SK-N-SH treated with all-trans-retinoic acid at 6 μM for 48 hours (cell line): Measurements from ENCODE around the gene SEPTIN1.

Experiments used
- ATAC-seq: fragments of 200-7000 bp; cut with Tn5 transposase; 3 replicates; pipeline ENCODE4 v1.9.1; 2020; ENCODE audit warnings: mild to moderate bottlenecking, moderate library complexity
- BACH2 ChIP-seq: fragments of 250-450 bp; sonication (Bioruptor Pico); IDR thresholded peaks from 2 replicates; pipeline ENCODE4 v1.9.0; 2021; ENCODE audit warnings: mild to moderate bottlenecking, borderline replicate concordance
- CREB5 ChIP-seq: fragments of 250-450 bp; sonication (Bioruptor Pico); IDR thresholded peaks from 2 replicates; pipeline ENCODE4 v1.5.1; 2020; ENCODE audit warnings: low read depth, mild to moderate bottlenecking, moderate library complexity
- CSDC2 ChIP-seq: fragments of 250-450 bp; sonication (Bioruptor Pico); IDR thresholded peaks from 2 replicates; pipeline ENCODE4 v1.5.0; 2020; ENCODE audit warnings: mild to moderate bottlenecking, moderate library complexity
- ESRRG ChIP-seq: fragments of 250-450 bp; sonication (Bioruptor Pico); IDR thresholded peaks from 2 replicates; pipeline ENCODE4 v1.6.1; 2021; ENCODE audit warnings: mild to moderate bottlenecking
- GLIS3 ChIP-seq: fragments of 250-450 bp; sonication (Bioruptor Pico); IDR thresholded peaks from 2 replicates; pipeline ENCODE4 v1.5.0; 2020; ENCODE audit warnings: mild to moderate bottlenecking, moderate library complexity
- ISL1 ChIP-seq: fragments of 250-450 bp; sonication (Bioruptor Pico); IDR thresholded peaks from 2 replicates; pipeline ENCODE4 v2.1.2; 2022; ENCODE audit warnings: mild to moderate bottlenecking, moderate library complexity
- RARB ChIP-seq: fragments of 250-450 bp; sonication (Bioruptor Pico); IDR thresholded peaks from 2 replicates; pipeline ENCODE4 v1.8.0; 2021; ENCODE audit warnings: mild to moderate bottlenecking, moderate library complexity
- SNAI2 ChIP-seq: fragments of 250-450 bp; sonication (Bioruptor Pico); IDR thresholded peaks from 2 replicates; pipeline ENCODE4 v1.5.0; 2020; ENCODE audit warnings: mild to moderate bottlenecking, moderate library complexity
- TCF4 ChIP-seq: fragments of 250-450 bp; sonication (Bioruptor Pico); IDR thresholded peaks from 2 replicates; pipeline ENCODE4 v1.8.0; 2021; ENCODE audit warnings: mild to moderate bottlenecking, moderate library complexity, borderline replicate concordance
- TOX ChIP-seq: fragments of 250-450 bp; sonication (Bioruptor Pico); IDR thresholded peaks from 2 replicates; pipeline ENCODE4 v1.8.0; 2021; ENCODE audit warnings: mild to moderate bottlenecking, moderate library complexity, borderline replicate concordance
- TSHZ2 ChIP-seq: fragments of 250-450 bp; sonication (Bioruptor Pico); IDR thresholded peaks from 2 replicates; pipeline ENCODE4 v1.5.0; 2020; ENCODE audit warnings: mild to moderate bottlenecking, moderate library complexity
- ZC3H10 ChIP-seq: fragments of 250-450 bp; sonication (Bioruptor Pico); IDR thresholded peaks from 2 replicates; pipeline ENCODE4 v1.5.1; 2021; ENCODE audit warnings: mild to moderate bottlenecking, moderate library complexity
- ZFP3 ChIP-seq: fragments of 250-450 bp; sonication (Bioruptor Pico); IDR thresholded peaks from 2 replicates; pipeline ENCODE4 v1.5.0; 2020; ENCODE audit warnings: mild to moderate bottlenecking, moderate library complexity
- ZFP30 ChIP-seq: fragments of 450-650 bp; formaldehyde crosslinking; IDR thresholded peaks from 2 replicates; pipeline ENCODE4 v1.5.0; 2022; ENCODE audit warnings: mild to moderate bottlenecking, moderate library complexity
- ZNF70 ChIP-seq: fragments of 450-650 bp; formaldehyde crosslinking; IDR thresholded peaks from 2 replicates; pipeline ENCODE4 v1.5.0; 2020; ENCODE audit warnings: mild to moderate bottlenecking, moderate library complexity
- ZNF8 ChIP-seq: fragments of 450-650 bp; formaldehyde crosslinking; IDR thresholded peaks from 2 replicates; pipeline ENCODE4 v1.5.0; 2020; ENCODE audit warnings: mild to moderate bottlenecking, moderate library complexity
- TF ChIP-seq, protein P1 (sequence below): fragments of 250-450 bp; sonication (Bioruptor Pico); IDR thresholded peaks from 2 replicates; pipeline ENCODE4 v1.5.1; 2021; ENCODE audit warnings: mild to moderate bottlenecking, moderate library complexity
- TF ChIP-seq, protein P2 (sequence below): fragments of 250-450 bp; sonication (Bioruptor Pico); IDR thresholded peaks from 2 replicates; pipeline ENCODE4 v1.8.0; 2020; ENCODE audit warnings: mild to moderate bottlenecking, moderate library complexity, borderline replicate concordance
- TF ChIP-seq, protein P3 (sequence below): fragments of 250-450 bp; sonication (Bioruptor Pico); IDR thresholded peaks from 2 replicates; pipeline ENCODE4 v1.8.0; 2021; ENCODE audit warnings: low read depth, mild to moderate bottlenecking, moderate library complexity, borderline replicate concordance

SEPTIN1 gene

GRCh38 chr16:30368122-30368791 lies 14.1 kb downstream of the SEPTIN1 start:
- TF ChIP-seq ZFP30 (CRISPR knock-in tag) (no peak), ESRRG (no peak), TCF4 (no peak), SNAI2 (CRISPR knock-in tag) (no peak), ZFP3 (CRISPR knock-in tag) (no peak), ZNF70 (CRISPR knock-in tag) (no peak), ZNF8 (no peak), ISL1 (CRISPR knock-in tag) (no peak), TOX (CRISPR knock-in tag) (no peak), TSHZ2 (CRISPR knock-in tag) (no peak), RARB (CRISPR knock-in tag) (no peak), GLIS3 (CRISPR knock-in tag) (no peak), BACH2 (CRISPR knock-in tag) (no peak)
- TF ChIP-seq, protein P1, sequence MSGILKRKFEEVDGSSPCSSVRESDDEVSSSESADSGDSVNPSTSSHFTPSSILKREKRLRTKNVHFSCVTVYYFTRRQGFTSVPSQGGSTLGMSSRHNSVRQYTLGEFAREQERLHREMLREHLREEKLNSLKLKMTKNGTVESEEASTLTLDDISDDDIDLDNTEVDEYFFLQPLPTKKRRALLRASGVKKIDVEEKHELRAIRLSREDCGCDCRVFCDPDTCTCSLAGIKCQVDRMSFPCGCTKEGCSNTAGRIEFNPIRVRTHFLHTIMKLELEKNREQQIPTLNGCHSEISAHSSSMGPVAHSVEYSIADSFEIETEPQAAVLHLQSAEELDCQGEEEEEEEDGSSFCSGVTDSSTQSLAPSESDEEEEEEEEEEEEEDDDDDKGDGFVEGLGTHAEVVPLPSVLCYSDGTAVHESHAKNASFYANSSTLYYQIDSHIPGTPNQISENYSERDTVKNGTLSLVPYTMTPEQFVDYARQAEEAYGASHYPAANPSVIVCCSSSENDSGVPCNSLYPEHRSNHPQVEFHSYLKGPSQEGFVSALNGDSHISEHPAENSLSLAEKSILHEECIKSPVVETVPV (CRISPR knock-in tag), result no peak
- TF ChIP-seq, protein P2, sequence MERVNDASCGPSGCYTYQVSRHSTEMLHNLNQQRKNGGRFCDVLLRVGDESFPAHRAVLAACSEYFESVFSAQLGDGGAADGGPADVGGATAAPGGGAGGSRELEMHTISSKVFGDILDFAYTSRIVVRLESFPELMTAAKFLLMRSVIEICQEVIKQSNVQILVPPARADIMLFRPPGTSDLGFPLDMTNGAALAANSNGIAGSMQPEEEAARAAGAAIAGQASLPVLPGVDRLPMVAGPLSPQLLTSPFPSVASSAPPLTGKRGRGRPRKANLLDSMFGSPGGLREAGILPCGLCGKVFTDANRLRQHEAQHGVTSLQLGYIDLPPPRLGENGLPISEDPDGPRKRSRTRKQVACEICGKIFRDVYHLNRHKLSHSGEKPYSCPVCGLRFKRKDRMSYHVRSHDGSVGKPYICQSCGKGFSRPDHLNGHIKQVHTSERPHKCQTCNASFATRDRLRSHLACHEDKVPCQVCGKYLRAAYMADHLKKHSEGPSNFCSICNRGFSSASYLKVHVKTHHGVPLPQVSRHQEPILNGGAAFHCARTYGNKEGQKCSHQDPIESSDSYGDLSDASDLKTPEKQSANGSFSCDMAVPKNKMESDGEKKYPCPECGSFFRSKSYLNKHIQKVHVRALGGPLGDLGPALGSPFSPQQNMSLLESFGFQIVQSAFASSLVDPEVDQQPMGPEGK (CRISPR knock-in tag), result no peak
- TF ChIP-seq, protein P3, sequence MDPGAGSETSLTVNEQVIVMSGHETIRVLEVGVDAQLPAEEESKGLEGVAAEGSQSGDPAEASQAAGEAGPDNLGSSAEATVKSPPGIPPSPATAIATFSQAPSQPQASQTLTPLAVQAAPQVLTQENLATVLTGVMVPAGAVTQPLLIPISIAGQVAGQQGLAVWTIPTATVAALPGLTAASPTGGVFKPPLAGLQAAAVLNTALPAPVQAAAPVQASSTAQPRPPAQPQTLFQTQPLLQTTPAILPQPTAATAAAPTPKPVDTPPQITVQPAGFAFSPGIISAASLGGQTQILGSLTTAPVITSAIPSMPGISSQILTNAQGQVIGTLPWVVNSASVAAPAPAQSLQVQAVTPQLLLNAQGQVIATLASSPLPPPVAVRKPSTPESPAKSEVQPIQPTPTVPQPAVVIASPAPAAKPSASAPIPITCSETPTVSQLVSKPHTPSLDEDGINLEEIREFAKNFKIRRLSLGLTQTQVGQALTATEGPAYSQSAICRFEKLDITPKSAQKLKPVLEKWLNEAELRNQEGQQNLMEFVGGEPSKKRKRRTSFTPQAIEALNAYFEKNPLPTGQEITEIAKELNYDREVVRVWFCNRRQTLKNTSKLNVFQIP (CRISPR knock-in tag), result no peak
- ATAC-seq, result no peak

DNA sequence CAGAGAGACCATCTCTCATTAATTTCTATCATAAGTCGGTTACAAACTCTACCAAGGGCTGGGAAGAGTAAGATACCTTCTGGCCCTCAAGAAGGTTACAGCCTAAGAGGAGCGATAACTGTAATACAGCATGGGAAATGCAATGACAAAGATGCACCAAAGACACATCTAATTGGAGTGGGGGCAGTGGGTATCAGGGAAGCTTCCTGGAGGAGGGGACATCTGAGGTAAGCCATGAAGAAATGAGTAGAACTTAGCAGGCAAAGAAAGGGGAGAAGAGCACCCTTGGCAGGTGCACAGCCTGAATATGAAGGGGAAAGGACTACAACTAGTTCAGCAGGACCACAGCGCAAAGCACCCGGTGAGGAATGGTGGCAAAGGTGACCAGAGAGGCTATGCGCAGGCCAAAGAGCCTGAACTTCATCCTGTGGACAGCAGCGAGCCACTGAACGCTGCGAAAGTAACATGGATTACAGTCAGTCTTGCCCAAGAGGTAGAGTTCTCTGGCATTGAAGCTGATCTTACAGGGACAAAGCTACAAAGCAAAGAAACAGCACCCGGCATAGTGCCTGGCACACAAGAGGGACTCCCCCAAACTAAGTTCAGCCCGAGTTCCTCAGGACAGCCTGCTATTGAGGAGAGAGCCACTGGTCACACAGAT lies 14.9 kb downstream of the SEPTIN1 start:
- TF ChIP-seq, protein P1 (CRISPR knock-in tag), result no peak
- no peak for TF ChIP-seq ISL1 (CRISPR knock-in tag)
- TF ChIP-seq ZFP30 (CRISPR knock-in tag), result no peak
- TF ChIP-seq CSDC2 (CRISPR knock-in tag), result no peak
- no peak for TF ChIP-seq TOX (CRISPR knock-in tag)
- no peak for TF ChIP-seq ZNF70 (CRISPR knock-in tag)
- TF ChIP-seq ZNF8, result no peak
- TF ChIP-seq CREB5, result no peak
- TF ChIP-seq TSHZ2 (CRISPR knock-in tag), result no peak
- no peak for TF ChIP-seq RARB (CRISPR knock-in tag)
- no peak for TF ChIP-seq ZC3H10 (CRISPR knock-in tag)
- no peak for TF ChIP-seq ESRRG
- TF ChIP-seq ZFP3 (CRISPR knock-in tag), result no peak
- ATAC-seq, result no peak
